ENCODE measurements around the gene CD244. TPM values are rescaled to one million over a fixed set of nuclear protein-coding genes. Genes with fewer than 3 reads are reported as not detected.
"Not testable (repeated sequence)": the region's sequence is repeated elsewhere in the genome, so short reads cannot be mapped to it uniquely, and the experiment has no call there.

The CD244 gene
- total RNA-seq, 2 experiments from 2014 or later = not detected

GRCh38 chr1:160905617-160905989 is 42.9 kb upstream of the CD244 start:
- H4K20me1 ChIP-seq (ENCODE audit: insufficient read depth, low read length) = no peaks in the 10 kb centered on the region
- no peak overlapping the region for H2AFZ ChIP-seq (ENCODE audit: low read length)
- H3K36me3 ChIP-seq (ENCODE audit: insufficient read depth, low read length) = no peaks in the 10 kb centered on the region
- POLR2A ChIA-PET = no interaction called here
- no peaks in the 10 kb centered on the region for H3K9me3 ChIP-seq (ENCODE audit: low read length)
- no TSS peak for BruUV-seq (replicated peaks)
- H3K79me2 ChIP-seq (ENCODE audit: insufficient read depth, low read depth, low read length) = no peaks in the 10 kb centered on the region
- TF ChIP-seq, protein P1, sequence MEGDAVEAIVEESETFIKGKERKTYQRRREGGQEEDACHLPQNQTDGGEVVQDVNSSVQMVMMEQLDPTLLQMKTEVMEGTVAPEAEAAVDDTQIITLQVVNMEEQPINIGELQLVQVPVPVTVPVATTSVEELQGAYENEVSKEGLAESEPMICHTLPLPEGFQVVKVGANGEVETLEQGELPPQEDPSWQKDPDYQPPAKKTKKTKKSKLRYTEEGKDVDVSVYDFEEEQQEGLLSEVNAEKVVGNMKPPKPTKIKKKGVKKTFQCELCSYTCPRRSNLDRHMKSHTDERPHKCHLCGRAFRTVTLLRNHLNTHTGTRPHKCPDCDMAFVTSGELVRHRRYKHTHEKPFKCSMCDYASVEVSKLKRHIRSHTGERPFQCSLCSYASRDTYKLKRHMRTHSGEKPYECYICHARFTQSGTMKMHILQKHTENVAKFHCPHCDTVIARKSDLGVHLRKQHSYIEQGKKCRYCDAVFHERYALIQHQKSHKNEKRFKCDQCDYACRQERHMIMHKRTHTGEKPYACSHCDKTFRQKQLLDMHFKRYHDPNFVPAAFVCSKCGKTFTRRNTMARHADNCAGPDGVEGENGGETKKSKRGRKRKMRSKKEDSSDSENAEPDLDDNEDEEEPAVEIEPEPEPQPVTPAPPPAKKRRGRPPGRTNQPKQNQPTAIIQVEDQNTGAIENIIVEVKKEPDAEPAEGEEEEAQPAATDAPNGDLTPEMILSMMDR (conservative IDR thresholded peaks at IDR 0.05; ENCODE audit: low read length) = no peak
- TF ChIP-seq EZH2phosphoT487 (IDR thresholded peaks at IDR 0.05; ENCODE audit: borderline replicate concordance, low read depth, low read length) = no peak
- DNase-seq (ENCODE audit: low spot score) = no peak
- intact Hi-C loops (cut with micrococcal nuclease; ENCODE audit: unreplicated experiment) = no loop called here
- no peak overlapping the region for H3K4me3 ChIP-seq (ENCODE audit: low read depth, low read length, poor library complexity, severe bottlenecking)
- no peaks in the 10 kb centered on the region for H3K9me2 ChIP-seq (ENCODE audit: insufficient read depth, low read length)
- CTCF ChIA-PET (ENCODE audit: unreplicated experiment) = no interaction called here
- no peak overlapping the region for H3K27ac ChIP-seq (ENCODE audit: low read depth, low read length, poor library complexity, severe bottlenecking)
- no peak overlapping the region for H3K4me2 ChIP-seq (ENCODE audit: low read length)
- H3K4me1 ChIP-seq (ENCODE audit: insufficient read depth, low read length, poor library complexity, severe bottlenecking) = no peaks in the 10 kb centered on the region

GRCh38 chr1:160904783-160905616 is 42.3 kb upstream of the CD244 start:
- Histone ChIP-seq H3K4me1 (ENCODE audit: insufficient read depth, low read length, poor library complexity, severe bottlenecking) (no peaks in the 10 kb centered on the region), H3K4me2 (ENCODE audit: low read length) (no peak overlapping the region), H3K4me3 (ENCODE audit: low read depth, low read length, poor library complexity, severe bottlenecking) (no peak overlapping the region), H2AFZ (ENCODE audit: low read length) (no peak overlapping the region), H4K20me1 (ENCODE audit: insufficient read depth, low read length) (no peaks in the 10 kb centered on the region), H3K27ac (ENCODE audit: low read depth, low read length, poor library complexity, severe bottlenecking) (no peak overlapping the region), H3K36me3 (ENCODE audit: insufficient read depth, low read length) (no peaks in the 10 kb centered on the region), H3K9me2 (ENCODE audit: insufficient read depth, low read length) (no peaks in the 10 kb centered on the region), H3K79me2 (ENCODE audit: insufficient read depth, low read depth, low read length) (no peaks in the 10 kb centered on the region), H3K9me3 (ENCODE audit: low read length) (no peaks in the 10 kb centered on the region)
- intact Hi-C loops (cut with micrococcal nuclease; ENCODE audit: unreplicated experiment) = no loop called here
- TF ChIP-seq, protein P1 (conservative IDR thresholded peaks at IDR 0.05; ENCODE audit: low read length) = no peak
- TF ChIP-seq EZH2phosphoT487 (IDR thresholded peaks at IDR 0.05; ENCODE audit: borderline replicate concordance, low read depth, low read length) = no peak
- ChIA-PET CTCF (ENCODE audit: unreplicated experiment) (no interaction called here), POLR2A (interaction anchor here (1.0 kb wide), 1 partner anchor 15 kb away, joined by 3 read pairs; no protein-coding TSS in a partner anchor)
- BruUV-seq (replicated peaks) = no TSS peak
- DNase-seq (ENCODE audit: low spot score) = no peak

DNA sequence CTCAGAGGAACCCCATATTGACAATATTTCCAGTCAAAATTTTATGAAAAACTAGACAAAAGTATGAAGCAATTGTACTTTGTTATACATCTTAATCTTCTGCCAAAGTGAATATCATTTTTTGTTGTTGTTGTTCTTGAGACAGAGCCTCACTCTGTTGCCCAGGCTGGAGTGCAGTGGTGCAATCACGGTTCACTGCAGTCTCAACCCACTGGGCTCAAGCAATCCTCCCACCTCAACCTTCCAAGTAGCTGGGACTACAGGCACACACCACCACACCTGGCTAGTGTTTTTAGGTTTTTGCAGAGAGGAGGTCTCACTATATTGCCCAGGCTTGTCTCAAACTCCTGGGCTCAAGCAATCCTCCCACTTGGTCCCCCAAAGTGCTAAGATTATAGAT is 39.6 kb upstream of the CD244 start:
- H3K4me1 ChIP-seq (ENCODE audit: insufficient read depth, low read length, poor library complexity, severe bottlenecking); H3K27ac ChIP-seq (ENCODE audit: low read depth, low read length, poor library complexity, severe bottlenecking); H3K9me2 ChIP-seq (ENCODE audit: insufficient read depth, low read length); H3K79me2 ChIP-seq (ENCODE audit: insufficient read depth, low read depth, low read length); H3K9me3 ChIP-seq (ENCODE audit: low read length); H3K4me3 ChIP-seq (ENCODE audit: low read depth, low read length, poor library complexity, severe bottlenecking); H3K36me3 ChIP-seq (ENCODE audit: insufficient read depth, low read length); intact Hi-C loops (cut with micrococcal nuclease; ENCODE audit: unreplicated experiment); H4K20me1 ChIP-seq (ENCODE audit: insufficient read depth, low read length); H2AFZ ChIP-seq (ENCODE audit: low read length); CTCF ChIA-PET (ENCODE audit: unreplicated experiment); BruUV-seq (replicated peaks); POLR2A ChIA-PET; DNase-seq (ENCODE audit: low spot score); H3K4me2 ChIP-seq (ENCODE audit: low read length): not testable (repeated sequence)
